Hypothalamus (tissue), 51 donors: Measurements from ENCODE around the gene ARVCF.

Source experiments
- DNase-seq, 51 donors: peaks; one replicate each; lab custom pipeline; 2025; lab: John Stamatoyannopoulos, UW

Gene ARVCF

GRCh38 chr22:20020533-20021195 is 4.0 kb upstream of the ARVCF start, which contains the start of gene TANGO2:
Gene TANGO2 (plus strand): TSS chr22:20021110. CDS start chr22:20036799, 15,689 bp downstream.
- DNase-seq = peak in 50 of 51 donors; percentile 22 to 97 (median 81)

DNA sequence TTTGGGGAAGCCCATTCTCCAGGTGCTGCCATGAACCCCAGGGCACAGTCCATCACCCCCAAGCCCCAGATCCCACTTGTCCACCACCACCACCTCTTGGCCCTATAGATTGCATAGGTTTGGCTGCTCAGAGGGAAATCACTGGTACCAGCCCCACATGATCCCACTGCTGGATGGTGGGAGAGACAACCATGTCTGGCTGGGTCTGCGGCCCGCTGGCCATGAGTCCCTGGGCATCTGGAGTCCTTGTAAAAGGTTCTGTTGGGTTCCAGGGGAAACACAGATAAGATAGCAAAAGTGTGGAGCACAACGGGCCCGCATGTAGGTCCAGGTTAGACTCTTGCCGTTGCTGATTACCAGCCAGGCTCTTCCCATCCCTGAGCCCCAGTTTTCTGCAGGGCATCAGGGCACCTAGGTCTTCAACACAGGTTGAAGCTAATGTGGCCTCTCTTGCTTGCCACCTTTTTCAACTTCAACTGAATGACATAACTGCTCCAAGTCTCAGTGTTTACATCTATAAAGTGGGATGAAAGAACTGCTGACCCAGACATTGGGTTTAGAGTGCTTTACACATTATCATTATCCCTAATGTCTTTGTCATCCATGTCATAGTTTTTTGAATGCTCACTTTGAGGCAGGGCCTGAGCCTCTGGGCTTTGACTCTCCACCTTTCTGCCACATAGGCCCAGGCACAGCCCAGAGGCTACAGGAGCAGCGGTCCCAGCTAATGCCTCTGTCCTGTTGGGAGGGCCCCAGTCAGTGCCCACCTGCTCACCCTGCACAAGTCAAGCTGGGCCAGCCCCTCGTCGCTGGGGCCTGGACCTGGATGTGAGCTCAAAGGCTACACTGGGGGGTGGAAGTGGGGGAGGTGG is 3.3 kb upstream of the ARVCF start:
- DNase-seq = no peak

DNA sequence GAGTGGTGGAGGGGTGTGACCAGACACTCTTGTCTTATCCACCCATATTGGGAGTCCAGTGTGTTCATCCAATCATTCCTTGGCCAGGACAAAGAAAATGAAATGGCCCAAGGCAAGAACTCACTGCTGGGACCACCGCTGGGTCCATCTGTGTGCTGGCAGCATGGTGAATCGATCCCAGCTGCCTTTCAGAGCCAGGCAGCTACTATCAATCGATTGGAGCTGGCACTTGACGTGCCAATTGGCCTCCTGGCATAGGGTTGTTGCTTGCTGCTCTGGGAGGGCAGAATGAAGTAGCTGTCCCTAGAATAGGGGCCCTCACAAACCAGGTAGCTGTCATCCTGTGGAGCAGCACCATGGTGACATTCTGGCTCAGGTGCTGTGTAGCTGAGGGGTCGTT is 1.4 kb upstream of the ARVCF start:
- DNase-seq = no peak

DNA sequence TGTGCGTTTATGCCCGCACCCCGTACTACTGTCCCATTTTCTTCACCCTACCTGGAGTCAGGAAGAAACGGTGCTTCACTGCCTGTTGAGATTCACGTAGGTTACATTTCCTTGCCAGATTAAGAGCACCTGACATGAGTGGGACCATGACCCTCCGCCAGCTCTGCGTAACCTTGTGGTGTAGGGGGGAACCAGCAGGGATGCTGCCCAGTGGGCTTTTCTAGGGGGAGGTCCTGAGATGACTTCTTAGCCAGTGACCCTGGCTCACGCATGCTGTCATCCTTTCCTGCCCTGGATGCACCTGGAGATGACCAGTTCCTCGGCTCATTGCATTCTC is 967 bp upstream of the ARVCF start:
- DNase-seq = no peak

GRCh38 chr22:20015971-20016733 is 471 bp downstream of the ARVCF start:
- peak in 1 of 51 donors; percentile 43 for DNase-seq

GRCh38 chr22:20015187-20015625 is 1.4 kb downstream of the ARVCF start:
- no peak for DNase-seq

- no peak for DNase-seq
These were observed 2.0 kb downstream of the ARVCF start for GRCh38 chr22:20014526-20015186.

GRCh38 chr22:20013382-20013871 is 3.2 kb downstream of the ARVCF start:
- DNase-seq = peak in 41 of 51 donors; percentile 14 to 71 (median 48)

GRCh38 chr22:20012741-20013331 is 3.8 kb downstream of the ARVCF start:
- no peak for DNase-seq

DNA sequence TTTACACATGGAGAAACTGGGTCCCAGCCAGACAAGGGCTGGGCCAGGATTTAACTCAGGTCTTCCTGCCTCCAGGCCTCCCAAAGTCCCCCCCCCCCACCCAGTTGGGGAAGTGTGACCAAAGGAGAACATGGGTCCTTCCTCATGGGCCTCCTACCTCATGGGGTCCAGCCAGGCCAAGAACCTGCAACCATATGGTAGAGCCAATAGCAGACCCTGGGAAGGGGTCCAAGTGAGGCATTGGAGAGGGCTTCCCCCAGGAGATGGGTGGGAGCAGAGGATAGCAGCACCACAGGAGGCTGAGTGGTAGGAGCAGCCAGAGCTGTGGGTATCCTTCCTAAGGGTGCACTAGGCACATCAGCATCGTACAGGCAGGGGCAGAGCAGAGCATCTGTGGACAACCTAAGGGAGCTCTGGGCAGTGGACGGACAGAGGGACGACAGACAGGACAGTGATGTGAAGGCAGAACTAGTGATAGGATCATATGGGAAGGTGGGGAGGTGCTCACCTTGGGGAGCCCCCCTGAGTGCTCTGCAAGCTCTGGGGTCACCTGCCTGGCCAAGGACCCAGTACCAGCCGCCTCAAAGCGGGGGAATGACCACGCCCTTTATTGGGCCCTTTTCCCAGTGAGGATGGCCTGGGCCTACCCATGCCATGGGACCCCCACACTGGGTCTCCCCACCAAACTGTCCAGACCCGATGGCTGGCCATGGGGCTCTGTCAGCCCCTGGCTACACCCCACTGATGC is 4.5 kb downstream of the ARVCF start:
- no peak for DNase-seq

DNA sequence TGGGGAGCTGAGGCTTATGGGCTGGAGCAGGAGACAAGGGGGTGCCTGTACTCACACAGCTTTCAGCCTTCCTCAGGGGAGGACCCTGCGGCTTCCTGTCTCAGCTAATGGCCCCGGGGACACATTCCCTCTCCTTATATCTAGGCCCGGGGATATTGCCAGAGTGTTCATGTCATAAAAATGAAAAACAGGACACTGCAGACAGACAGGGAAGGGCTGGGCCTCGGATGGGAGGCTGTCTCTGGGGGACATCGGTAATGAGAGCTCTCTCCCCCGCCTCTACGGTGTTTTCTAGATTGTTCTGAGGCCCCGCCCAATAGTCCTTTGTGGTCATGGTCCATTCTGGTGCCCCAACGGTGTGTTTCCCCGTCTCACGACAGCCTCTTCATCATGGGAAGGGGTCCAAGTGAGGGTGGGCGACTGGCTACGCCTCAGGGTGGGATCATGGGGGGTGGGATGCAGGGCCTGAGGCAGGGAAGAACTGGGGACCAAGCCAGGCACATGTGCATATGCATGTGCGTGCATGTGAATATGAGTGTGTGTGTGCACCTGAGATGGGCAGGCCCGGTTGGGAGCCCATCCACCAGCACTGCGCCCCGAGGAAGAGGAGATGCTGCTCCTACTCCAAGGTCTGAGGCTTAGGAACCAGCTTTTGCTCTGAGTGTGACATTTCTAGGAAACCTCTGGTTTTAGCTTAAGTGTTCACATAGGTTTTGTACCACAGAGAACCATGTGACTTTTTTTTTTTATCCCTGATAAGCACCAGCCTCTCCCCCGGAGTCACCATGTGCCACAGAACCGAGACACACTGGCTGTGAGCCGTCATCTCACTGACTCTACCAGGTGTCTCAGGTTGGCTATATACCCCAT is 5.3 kb downstream of the ARVCF start:
- no peak for DNase-seq

DNA sequence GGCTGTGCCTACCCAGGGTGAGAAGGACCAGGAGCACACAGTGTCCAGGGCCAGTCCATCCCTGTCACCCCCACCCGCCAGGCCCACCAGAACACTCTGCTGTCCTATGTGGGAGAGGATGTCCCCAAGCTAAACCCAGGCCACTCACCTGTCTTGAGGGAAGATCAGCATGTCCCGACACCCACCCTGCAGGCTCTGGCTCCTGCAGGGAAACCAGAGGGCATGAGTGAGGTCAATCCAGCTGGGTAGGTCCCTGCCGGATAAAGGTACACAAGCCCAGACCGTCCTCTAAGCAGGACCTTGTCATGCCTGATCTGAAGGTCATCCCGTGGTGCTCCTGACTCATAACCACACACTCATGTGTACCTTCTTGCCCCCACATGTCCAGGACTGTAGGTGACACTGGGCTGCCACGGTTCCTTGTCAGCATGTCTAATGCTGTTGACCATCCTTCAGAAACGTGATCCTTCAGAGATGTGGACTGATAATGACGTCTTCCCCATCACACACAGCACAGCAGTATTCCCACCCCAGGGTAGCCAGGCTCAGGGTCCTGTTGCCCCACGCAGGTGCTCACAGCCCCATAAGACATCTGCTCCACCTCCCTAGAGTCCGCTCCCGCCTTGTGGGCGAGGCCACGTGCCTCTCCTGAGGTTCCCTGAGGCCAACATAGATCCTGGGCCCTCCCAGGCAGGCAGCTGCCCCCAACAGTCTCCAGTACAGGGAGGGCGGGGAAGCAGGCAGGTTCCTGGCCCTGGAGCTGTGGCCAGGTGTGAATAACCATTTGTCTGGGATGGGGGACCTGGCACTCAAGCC is 6.1 kb downstream of the ARVCF start:
- DNase-seq = no peak

DNA sequence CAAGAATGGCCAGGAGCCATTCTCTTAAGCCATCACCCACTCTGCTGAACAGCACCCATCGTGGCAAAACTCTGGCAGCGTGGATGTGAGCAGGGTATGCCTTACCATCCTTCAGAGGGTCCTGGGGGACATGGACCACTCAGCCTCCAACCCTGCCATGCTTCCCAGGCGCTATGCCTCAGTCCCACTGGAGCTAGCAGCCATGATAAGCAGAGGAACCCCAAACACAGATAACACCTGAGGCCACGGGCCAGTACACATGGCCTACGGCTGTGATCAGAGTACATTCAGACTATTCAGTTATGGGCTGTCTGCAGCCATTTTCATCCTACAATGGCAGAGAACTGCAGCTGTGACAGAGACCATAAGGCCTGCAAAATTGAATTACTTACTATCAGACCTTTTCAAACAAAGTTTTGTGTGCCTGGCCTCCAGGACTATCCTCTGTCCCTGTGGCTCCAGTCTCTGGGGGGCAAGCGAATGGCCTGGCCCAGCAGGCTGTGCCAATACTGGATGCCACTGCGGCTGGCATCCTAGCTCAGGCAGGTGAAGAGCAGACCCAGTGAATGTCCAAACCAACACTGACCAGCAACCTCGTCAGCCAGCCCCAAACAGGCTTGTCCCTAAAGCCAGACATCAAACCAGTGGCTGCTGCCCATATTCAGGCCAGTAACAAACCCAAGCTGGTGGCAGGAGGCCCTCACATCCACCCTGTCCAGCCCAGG is 6.9 kb downstream of the ARVCF start:
- DNase-seq = no peak

DNA sequence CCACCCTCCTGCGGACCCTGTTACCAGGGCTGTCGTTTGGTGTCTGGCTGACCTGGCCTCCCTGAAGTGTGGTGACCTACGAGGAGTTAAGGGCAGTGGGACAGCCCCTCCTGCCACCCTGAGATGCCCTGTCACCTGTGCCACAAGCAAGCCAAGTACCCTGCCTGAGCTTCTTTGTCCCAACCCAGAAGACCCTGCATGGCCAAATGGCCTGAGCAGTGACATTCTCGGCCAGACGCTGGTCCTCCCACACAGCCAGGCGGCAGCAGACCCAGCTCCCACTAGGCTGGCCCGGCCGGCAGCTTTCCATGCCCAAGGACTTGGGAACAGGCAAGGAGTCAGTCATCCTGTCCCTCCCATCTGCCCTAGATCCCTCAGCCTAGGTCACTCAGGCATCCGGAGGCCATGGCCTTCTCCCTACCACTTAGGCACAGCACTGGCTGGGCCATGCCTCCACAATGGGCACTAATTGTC is 7.6 kb downstream of the ARVCF start:
- no peak for DNase-seq

GRCh38 chr22:20008221-20008995 is 8.2 kb downstream of the ARVCF start:
- DNase-seq = no peak

GRCh38 chr22:20004464-20004863 is 12.2 kb downstream of the ARVCF start:
- DNase-seq = no peak
